GM18868 (cell line): ENCODE data around the gene NBPF1.
A peak's percentile ranks its signal among the peaks of the same experiment; 100 is the strongest.
"Not testable (repeated sequence)": the region's sequence is repeated elsewhere in the genome, so short reads cannot be mapped to it uniquely, and the experiment has no call there.

ENCODE experiments used
- ATAC-seq: cut with Tn5 transposase; IDR thresholded peaks from one replicate; pipeline ENCODE4 v1.9.1; 2021; ENCODE audit warnings: mild to moderate bottlenecking, moderate library complexity; ENCODE audit not compliant: unreplicated experiment

The NBPF1 gene

DNA sequence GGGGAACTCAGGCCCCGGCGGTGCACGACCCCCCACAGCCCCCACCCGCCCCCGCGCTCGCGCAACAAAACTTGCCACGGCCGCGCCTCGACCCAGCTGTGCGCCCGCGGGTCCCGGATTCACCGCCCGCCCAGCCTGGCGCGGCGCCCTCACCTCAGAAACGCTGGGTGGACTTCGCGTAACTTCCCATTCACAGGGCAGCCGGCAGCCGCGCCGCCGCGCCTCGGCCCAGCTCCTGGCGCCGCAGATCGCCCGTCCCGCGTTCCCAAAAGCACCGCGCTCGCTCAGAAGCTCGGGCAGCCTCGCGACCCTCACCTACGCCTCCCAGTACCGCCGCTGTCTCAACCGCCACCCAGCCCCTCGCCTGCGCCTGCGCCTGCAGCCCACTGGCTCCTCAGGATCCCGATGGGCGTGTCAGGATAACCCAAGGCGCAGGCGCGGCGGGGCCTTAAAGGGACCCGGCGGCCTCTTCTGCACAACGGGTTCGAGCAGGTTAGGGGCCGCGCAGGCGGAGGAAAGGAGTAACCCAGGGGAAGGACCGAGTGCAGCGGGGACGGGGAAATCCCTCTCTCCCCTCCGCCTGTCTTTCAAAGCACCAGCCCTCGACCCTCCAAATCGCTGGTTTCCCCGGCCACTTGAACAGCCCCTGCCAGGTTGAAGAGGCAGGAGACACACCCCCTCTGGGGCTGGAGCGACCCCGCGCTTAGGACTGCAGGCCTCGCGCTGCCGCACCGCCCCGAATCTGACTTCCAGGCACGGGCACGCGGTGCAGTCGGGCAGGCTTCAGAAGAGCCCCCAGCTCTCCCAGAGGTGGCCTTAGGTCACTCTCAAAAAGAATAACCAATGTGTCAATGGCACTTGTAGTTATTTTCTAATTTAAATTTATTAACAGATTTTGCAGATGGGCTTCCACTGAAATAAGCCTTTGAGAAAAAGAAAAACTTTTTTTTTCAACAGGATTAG, at the start of gene NBPF1:
Gene NBPF1, minus strand, starts transcription at position 380 of the 963 bp plus-strand sequence.
- ATAC-seq: peak; percentile 91

DNA sequence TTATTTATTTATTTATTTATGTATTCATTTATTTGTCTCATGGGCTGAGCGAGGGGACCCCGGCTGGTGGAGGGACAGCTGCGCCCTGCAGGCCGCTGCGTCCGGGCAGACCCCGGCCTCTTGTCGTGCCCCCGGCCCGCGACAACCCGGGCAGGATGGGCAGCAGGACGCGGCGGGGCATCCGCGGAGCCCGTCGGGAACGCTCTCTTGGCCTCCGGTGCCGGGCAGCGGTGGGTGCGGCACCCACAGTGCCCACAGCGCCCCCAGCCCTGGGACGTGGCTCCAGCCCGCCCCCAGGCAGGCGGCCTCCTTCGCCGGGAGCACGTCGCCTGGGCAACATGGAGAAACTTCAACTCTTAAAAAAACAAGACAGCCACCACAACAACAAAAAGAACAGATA, 44.9 kb upstream of the NBPF1 start:
- not testable (repeated sequence) for ATAC-seq

DNA sequence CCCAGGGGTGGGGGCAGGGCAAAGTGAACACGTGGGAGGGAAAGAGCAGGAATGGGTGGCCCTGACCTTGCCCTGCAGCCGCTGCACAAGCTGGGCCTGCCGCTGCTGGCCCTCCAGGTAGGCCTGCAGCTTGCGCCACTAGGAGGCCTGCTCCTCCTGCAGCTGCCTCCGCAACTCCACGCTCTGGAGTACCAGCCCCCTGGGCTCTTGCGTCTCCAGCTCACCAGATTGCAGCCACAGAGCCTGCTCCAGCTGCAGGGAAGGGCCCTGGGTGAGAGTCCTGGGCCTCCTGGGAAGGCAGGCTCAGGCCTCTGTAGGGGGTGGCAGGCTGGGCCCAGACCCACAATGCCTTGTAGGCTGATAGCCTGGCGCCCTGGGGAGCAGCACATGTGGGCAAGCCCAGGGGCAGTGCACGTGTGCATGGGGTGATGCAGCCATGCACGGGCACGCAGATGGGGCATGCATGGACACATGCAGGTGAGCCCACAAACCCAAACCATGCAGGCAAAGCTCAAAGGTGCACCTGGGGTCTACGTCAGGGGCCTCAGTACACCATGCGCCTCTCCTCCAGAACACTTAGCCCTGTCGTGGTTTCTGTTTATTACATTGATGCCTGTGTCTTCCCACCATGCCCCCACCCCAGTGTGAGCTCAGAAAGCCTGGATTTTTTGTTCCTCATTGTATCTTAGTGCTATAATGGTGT, 43.8 kb upstream of the NBPF1 start:
- ATAC-seq: not testable (repeated sequence)

DNA sequence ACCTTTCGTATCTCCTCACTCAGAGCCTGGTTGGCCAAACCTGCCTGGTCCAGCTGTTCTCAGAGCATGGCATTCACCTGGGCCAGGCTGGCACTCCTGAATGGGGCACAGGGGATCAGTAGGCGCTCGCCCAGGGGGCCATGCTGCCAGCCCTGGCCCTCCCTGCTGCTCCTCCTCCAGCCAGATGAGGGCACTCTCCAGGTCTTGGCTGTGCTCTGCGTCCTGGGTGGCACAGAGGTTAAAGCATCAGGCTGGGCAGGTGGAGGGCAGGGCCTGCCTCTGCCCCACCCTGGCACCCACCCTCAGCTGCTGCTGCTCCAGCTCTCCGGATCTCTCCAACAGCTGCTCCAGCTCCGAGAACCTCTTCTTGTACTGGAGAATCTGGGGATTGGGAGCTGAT, 43.2 kb upstream of the NBPF1 start:
- ATAC-seq: not testable (repeated sequence)

DNA sequence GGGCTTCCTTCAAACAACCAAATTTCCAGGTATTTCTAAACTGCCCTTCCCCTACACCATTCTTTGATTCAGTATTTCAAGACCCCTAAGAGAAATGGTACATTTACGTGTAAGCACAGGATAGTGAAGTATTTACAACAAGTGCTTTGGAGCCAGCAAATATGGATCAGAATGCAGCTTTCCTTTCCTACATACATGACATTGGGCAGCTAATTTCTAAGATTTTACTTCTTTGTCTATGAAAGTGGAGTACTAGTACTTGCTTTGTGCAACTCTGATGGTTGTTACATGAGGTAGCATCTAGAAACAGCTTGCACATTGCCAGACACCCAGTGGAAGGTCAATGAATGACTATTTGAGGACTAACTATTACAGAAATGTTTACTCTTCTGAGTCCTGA, 38.2 kb upstream of the NBPF1 start:
- not testable (repeated sequence) for ATAC-seq

DNA sequence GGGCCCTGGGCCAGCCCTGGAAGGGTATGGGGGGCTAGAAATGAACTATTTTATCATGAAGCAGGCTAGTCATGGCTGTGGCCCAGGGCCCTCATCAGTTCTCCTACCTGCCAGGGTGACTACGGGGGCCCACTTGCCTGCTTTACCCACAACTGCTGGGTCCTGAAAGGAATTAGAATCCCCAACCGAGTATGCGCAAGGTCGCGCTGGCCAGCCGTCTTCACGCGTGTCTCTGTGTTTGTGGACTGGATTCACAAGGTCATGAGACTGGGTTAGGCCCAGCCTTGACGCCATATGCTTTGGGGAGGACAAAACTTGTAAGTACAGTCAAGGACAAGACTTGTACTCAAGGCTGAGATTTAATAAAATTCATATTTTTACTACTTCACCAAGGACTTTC, 36.6 kb upstream of the NBPF1 start:
- not testable (repeated sequence) for ATAC-seq

DNA sequence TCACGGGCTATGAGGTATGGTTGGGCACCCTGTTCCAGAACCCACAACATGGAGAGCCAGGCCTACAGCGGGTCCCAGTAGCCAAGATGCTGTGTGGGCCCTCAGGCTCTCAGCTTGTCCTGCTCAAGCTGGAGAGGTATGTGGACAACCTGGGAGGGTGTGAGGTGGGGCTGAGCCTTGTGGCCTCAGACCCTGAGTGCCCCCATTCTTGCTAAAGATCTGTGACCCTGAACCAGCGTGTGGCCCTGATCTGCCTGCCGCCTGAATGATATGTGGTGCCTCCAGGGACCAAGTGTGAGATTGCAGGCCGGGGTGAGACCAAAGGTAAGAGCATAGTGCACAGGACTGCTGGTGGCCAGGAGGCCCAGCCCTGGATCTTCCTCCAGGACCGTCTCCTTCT, 36.0 kb upstream of the NBPF1 start:
- not testable (repeated sequence) for ATAC-seq

DNA sequence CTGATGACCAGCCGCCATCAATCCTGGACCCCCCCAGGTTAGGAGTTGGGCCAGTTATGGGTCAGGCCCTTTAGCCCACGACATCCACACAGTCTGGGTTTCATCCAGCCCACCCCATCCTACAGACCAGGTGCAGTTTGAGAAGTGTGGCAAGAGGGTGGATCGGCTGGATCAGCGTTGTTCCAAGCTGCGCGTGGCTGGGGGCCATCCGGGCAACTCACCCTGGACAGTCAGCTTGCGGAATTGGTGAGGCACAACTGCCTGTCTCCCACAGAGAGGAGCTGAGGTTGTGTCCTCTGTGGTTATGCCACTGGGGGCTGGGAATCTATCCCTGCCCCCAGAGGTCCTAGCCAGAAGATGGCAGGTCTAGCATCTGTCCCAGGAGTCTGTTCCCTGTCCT, 35.4 kb upstream of the NBPF1 start:
- not testable (repeated sequence) for ATAC-seq

DNA sequence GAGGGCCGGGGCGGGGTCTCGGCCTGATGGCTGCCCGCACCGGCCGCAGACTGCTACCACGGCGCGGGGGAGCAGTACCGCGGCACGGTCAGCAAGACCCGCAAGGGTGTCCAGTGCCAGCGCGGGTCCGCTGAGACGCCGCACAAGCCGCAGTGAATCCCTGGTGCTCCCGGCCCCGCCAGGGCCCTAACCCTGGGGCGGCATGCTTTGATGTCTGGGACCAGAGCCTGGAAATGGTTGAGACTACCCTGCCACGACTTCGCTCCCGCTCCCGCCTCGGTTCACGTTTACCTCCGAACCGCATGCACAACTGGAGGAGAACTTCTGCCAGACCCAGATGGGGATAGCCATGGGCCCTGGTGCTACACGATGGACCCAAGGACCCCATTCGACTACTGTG, 34.9 kb upstream of the NBPF1 start:
- not testable (repeated sequence) for ATAC-seq

DNA sequence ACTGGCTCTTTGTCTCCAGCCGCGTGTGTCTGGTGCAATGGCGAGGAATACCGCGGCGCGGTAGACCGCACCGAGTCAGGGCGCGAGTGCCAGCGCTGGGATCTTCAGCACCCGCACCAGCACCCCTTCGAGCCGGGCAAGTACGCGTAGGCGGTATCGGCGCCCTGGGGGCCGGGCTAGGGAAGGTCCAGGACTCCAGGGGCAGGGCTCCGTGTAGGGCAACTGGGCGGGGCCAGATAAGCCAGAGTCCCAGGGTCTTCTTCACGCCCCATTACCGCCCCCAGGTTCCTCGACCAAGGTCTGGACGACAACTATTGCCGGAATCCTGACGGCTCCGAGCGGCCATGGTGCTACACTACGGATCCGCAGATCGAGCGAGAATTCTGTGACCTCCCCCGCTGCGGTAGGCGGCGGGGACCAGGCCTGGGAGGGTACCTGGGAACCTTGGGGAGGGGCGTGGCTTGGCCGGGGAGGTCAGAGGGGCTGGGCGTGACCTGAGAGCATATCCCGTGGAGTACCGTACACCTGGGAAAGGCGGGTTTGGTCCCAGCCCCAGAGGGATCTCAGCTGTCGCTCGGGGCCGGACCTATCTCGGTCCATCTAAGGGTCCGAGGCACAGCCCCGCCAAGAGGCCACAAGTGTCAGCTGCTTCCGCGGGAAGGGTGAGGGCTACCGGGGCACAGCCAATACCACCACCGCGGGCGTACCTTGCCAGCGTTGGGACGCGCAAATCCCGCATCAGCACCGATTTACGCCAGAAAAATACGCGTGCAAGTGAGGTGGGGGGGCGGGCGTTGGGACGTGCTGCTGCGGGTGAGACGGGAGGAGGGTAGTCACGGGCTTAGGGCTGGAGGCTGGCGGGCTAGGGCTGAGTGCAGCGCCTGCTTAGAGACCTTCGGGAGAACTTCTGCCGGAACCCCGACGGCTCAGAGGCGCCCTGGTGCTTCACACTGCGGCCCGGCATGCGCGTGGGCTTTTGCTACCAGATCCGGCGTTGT, 34.1 kb upstream of the NBPF1 start:
- not testable (repeated sequence) for ATAC-seq

DNA sequence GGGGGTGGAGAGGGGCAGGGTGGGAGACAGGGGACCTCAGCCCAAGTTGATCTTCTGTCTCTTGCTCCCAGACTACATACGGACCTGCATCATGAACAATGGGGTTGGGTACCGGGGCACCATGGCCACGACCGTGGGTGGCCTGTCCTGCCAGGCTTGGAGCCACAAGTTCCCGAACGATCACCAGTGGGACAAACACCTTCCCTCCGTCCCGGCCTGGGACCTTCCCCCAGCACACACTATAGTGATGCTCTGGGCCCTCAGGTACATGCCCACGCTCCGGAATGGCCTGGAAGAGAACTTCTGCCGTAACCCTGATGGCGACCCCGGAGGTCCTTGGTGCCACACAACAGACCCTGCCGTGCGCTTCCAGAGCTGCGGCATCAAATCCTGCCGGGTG, 33.4 kb upstream of the NBPF1 start:
- ATAC-seq: not testable (repeated sequence)

DNA sequence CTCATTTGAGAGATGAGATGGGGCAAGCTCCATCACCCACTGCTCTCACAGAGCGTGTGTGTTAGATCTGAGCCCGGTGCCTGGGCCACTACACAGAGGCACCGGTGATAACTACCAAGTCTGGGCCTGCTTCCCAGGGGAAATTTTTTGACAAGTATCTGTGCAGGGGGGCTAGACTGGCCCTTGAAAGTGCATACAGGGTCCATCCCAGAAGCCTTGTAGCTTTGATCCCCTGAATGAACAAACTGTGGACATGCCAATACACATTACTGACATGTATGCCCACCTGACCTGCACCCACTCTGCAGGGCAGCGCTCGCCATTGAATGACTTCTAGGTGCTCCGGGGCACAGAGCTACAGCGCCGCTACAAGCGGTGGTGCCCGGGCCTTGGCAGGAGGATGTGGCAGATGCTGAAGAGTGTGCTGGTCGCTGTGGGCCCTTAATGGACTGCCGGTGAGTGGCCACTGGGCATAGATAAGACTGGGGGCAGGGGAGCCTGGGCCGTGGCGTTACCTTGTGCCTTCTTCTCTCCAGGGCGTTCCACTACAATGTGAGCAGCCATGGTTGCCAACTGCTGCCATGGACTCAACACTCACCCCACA, 32.8 kb upstream of the NBPF1 start:
- not testable (repeated sequence) for ATAC-seq

DNA sequence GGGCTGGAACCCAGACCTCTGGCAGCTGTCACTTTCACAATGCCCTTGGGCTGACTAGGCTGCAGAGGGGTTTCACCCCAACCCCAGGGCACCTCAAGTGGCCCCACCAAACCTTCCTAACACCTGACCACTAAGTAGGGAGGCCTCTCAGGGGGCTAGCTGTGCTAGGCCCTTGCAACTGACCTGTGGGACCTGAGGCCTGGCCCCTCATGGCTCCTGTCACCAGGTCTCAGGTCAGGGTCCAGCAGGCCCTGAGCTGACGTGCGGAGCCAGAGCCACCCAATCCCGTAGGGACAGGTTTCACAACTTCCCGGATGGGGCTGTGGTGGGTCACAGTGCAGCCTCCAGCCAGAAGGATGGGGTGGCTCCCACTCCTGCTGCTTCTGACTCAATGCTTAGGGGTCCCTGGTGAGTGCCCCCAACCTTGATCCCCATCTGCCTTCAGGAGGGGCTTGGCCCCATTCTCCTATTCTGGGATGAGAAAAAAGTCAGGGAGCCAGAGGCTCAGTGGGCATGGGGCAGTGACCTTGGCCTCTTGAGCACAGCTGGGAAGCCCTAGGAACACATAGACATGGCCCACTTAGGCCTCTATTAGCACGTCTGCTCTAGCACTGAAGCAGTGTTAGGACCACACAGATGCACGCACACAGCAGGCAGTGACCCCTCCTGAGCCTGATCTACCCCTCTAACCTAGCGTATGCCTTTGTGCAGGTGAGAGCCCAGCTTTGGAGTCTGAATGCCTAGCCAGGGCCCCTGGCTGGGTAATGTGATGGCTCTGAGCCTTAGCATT, 32.1 kb upstream of the NBPF1 start:
- ATAC-seq: peak; percentile 2

DNA sequence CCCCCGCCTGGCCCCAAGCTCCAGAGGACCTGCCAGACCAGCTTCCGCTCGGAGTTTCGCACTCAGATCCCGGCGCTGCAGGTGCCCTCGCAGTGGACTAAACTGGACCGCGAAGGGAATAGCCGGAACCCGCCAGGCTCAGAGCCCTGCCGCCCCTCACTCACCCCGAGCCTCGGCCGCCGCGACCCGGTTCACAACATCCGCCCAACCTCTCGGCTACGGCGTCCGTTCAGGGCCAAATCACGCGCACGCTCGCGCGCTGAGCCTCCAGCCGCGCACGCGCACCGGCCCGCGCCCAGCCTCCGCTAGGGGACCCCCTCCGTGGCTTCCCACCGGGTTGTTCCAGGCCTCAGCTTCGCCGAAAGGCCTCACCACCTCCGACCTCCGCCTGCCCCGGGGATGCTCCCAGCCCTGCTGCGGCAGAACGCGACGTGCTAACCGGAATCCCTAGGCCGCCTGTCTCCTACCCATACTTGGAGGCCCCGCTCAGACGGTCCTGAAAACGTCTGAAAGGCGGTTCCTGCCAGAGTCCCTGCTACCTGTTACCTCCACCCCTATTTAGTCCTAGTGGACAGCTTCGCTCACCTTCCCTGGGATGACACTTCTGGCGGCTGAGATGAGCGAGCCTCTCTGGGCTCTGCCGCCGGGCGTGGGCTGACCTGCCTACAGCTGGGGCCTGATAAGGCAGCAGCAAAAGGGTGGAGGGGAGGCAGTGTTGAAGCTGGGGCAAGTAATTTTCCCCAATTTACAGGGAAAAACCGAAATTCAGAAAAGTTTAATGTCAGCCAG, 31.3 kb upstream of the NBPF1 start:
- ATAC-seq: peak; percentile 73

DNA sequence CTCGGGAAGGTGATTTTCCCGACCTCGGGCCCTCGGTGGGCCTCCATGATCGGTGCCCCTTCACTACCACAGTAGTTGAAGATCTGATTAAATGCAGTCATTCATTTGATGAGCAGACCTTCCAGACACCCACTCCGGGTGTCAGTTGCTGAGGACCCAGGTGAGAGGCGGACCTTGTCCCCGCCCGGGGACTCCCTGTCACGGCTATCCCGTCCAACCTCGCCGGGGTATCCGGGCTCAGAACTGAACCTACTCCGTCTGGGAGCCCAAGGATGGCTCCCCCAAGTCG, 30.8 kb upstream of the NBPF1 start:
- no peak for ATAC-seq

DNA sequence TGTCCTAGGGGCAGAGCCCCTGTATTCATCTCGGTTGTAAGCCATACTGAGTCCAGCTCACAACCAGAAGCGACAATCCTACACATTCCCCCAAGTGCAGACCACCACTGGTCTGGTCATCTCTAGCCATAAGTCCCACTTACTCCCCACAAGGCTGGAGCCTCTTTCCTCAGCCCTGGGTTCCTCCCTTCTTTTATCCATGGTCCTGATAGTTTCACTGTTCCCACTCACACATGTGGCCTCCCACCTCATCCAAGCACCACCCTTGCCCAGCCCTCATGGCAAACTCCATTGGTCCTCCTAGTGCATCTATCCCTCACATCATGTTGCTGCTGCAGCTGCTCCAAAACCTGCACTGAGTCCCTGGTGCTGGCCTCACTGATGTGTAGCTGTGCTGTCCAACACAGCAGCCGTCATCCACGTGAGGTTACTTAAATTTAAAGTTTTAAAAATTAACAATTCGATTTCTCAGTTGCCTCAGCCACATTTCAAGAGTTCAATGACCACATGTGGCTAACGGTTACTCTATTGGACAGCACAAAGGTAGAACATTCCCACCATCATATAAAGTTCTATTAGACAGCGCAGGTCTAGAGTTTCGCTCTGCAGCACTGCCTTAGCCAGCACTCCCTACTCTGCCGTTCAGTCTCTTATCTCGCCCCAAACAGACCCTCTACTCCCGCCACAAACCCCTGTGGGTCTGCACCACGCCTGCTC, 30.3 kb upstream of the NBPF1 start:
- ATAC-seq: peak; percentile 1

DNA sequence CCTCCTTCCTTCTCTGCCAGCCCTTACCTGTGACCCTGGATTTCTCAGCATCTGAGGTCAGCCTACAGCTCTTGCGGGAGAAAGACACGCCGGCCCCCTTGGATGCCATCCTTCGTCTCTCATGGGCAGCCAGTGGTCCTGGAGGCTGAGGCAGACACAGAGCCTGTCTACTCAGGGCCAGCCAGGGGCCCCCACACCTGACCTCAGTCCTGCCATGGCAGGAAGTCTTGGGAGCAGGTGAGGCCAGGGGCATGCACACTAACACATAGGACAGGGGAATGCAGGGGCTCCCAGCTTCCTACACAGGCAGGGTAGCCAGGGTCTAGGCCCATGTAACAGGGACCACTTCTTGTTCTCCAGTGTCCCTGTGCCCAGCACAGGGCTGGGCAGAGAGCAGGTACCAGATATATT, 29.6 kb upstream of the NBPF1 start:
- not testable (repeated sequence) for ATAC-seq
